Measurements from ENCODE around the gene ARHGAP22. TPM values are rescaled to one million over a fixed set of nuclear protein-coding genes. Genes with fewer than 3 reads are reported as not detected.

Gene ARHGAP22
- polyA plus RNA-seq, 1 donor from 2014 or later, result 0.15 TPM

- no peaks in the 10 kb centered on the region for H4K20me1 ChIP-seq (ENCODE audit: insufficient read depth)
- H2AFZ ChIP-seq (ENCODE audit: low read depth, low read length), result no peak overlapping the region
- no peaks in the 10 kb centered on the region for H3K79me2 ChIP-seq (replicated peaks; ENCODE audit: insufficient read depth, low read length)
- H3K4me3 ChIP-seq (ENCODE audit: low read length), result no peak overlapping the region
- H3K9ac ChIP-seq (ENCODE audit: low read length), result no peak overlapping the region
- H3K9me2 ChIP-seq (ENCODE audit: insufficient read depth, low read length), result no peaks in the 10 kb centered on the region
- no peaks in the 10 kb centered on the region for H3K9me3 ChIP-seq (ENCODE audit: low read length)
- H3F3A ChIP-seq (ENCODE audit: insufficient read depth, low read length, poor library complexity, severe bottlenecking), result no peaks in the 10 kb centered on the region
- H3K27me3 ChIP-seq (ENCODE audit: insufficient read depth, low read depth, low read length), result peaks cover 16% of the 10 kb centered on the region
- H3K27ac ChIP-seq (ENCODE audit: low read length), result no peak overlapping the region
- H3K36me3 ChIP-seq (ENCODE audit: insufficient read depth, low read length), result no peaks in the 10 kb centered on the region
- H3K4me2 ChIP-seq (ENCODE audit: low read length), result no peak overlapping the region
- no peak for TF ChIP-seq CTCF (IDR thresholded peaks at IDR 0.05; ENCODE audit: poor library complexity, severe bottlenecking)
- TF ChIP-seq EP300 (conservative IDR thresholded peaks at IDR 0.05; ENCODE audit: poor library complexity, severe bottlenecking), result no peak
- no peak for TF ChIP-seq MXI1 (conservative IDR thresholded peaks at IDR 0.05; ENCODE audit: poor library complexity, severe bottlenecking)
- TF ChIP-seq TAF1 (IDR thresholded peaks at IDR 0.05; ENCODE audit: low read depth), result no peak
- TF ChIP-seq POLR2AphosphoS5 (IDR thresholded peaks at IDR 0.05), result no peak
These were observed 134.6 kb downstream of the ARHGAP22 start for GRCh38 chr10:48470115-48470892.

GRCh38 chr10:48469516-48470020, 135.3 kb downstream of the ARHGAP22 start:
- H3K4me2 ChIP-seq (ENCODE audit: low read length), result no peak overlapping the region
- no peaks in the 10 kb centered on the region for H3K36me3 ChIP-seq (ENCODE audit: insufficient read depth, low read length)
- TF ChIP-seq REST (IDR thresholded peaks at IDR 0.05; ENCODE audit: borderline replicate concordance) (no peak), MXI1 (conservative IDR thresholded peaks at IDR 0.05; ENCODE audit: poor library complexity, severe bottlenecking) (no peak), EZH2 (IDR thresholded peaks at IDR 0.05; ENCODE audit: borderline replicate concordance, insufficient read depth, low read length, poor library complexity, severe bottlenecking) (no peak), EP300 (conservative IDR thresholded peaks at IDR 0.05; ENCODE audit: poor library complexity, severe bottlenecking) (no peak), TAF1 (IDR thresholded peaks at IDR 0.05; ENCODE audit: low read depth) (no peak)
- no peak overlapping the region for H3K27ac ChIP-seq (ENCODE audit: low read length)
- H2AFZ ChIP-seq (ENCODE audit: low read depth, low read length), result no peak overlapping the region
- no peaks in the 10 kb centered on the region for H3F3A ChIP-seq (ENCODE audit: insufficient read depth, low read length, poor library complexity, severe bottlenecking)
- H3K9ac ChIP-seq (ENCODE audit: low read length), result no peak overlapping the region
- no peaks in the 10 kb centered on the region for H3K9me2 ChIP-seq (ENCODE audit: insufficient read depth, low read length)
- no peaks in the 10 kb centered on the region for H4K20me1 ChIP-seq (ENCODE audit: insufficient read depth)
- H3K27me3 ChIP-seq (ENCODE audit: insufficient read depth, low read depth, low read length), result peaks cover 16% of the 10 kb centered on the region
- H3K9me3 ChIP-seq (ENCODE audit: low read length), result no peaks in the 10 kb centered on the region
- H3K79me2 ChIP-seq (replicated peaks; ENCODE audit: insufficient read depth, low read length), result no peaks in the 10 kb centered on the region
- H3K4me3 ChIP-seq (ENCODE audit: low read length), result no peak overlapping the region

All from neural cell (in vitro differentiated cells).